WTC11 (cell line): ENCODE measurements around the gene C11orf21.

Experiments
- ATF2 ChIP-seq: sonication (generic); formaldehyde crosslinking; IDR thresholded peaks from 2 replicates; pipeline ENCODE4 v1.8.1; 2022; ENCODE audit warnings: low read depth, missing genetic modification reagents, borderline replicate concordance
- CBFB ChIP-seq: sonication (generic); formaldehyde crosslinking; IDR thresholded peaks from 2 replicates; pipeline ENCODE4 v1.8.1; 2022; ENCODE audit warnings: mild to moderate bottlenecking, low read depth, missing genetic modification reagents
- CTCF ChIP-seq: fragments of 200-600 bp; IDR thresholded peaks from 2 replicates; pipeline ENCODE4 v1.8.0; 2022; ENCODE audit warnings: antibody characterized with exemption
- ETV6 ChIP-seq: sonication (generic); formaldehyde crosslinking; IDR thresholded peaks from 2 replicates; pipeline ENCODE4 v1.8.1; 2022; ENCODE audit warnings: mild to moderate bottlenecking, missing genetic modification reagents
- NFE2L1 ChIP-seq: sonication (generic); formaldehyde crosslinking; IDR thresholded peaks from 2 replicates; pipeline ENCODE4 v1.8.1; 2023; ENCODE audit warnings: missing genetic modification reagents
- NFYB ChIP-seq: sonication (generic); formaldehyde crosslinking; conservative IDR thresholded peaks from 2 replicates; pipeline ENCODE4 v1.8.0; 2022; ENCODE audit warnings: low read depth, missing genetic modification reagents
- NR1H2 ChIP-seq: sonication (generic); formaldehyde crosslinking; IDR thresholded peaks from 2 replicates; pipeline ENCODE4 v1.9.0; 2021; ENCODE audit warnings: mild to moderate bottlenecking, moderate library complexity, missing genetic modification reagents
- TEAD4 ChIP-seq: sonication (generic); formaldehyde crosslinking; IDR thresholded peaks from 2 replicates; pipeline ENCODE4 v1.8.0; 2022; ENCODE audit warnings: mild to moderate bottlenecking, missing genetic modification reagents

GRCh38 chr11:2267851-2268728 lies 33.6 kb downstream of the C11orf21 start:
- no peak for TF ChIP-seq NFYB (CRISPR knock-in tag)
- TF ChIP-seq ETV6, result no peak
- no peak for TF ChIP-seq CBFB
- TF ChIP-seq TEAD4 (CRISPR knock-in tag), result no peak
- no peak for TF ChIP-seq NR1H2 (CRISPR knock-in tag)
- no peak for TF ChIP-seq NFE2L1 (CRISPR knock-in tag)
- TF ChIP-seq CTCF, result no peak
- TF ChIP-seq ATF2, result no peak
